GM19043 (cell line): ENCODE measurements around the gene GALNS.
"Not testable (repeated sequence)": the region's sequence is repeated elsewhere in the genome, so short reads cannot be mapped to it uniquely, and the experiment has no call there.

Experiments
- ATAC-seq: cut with Tn5 transposase; IDR thresholded peaks from one replicate; pipeline ENCODE4 v1.9.1; 2021; ENCODE audit warnings: low read depth; ENCODE audit not compliant: unreplicated experiment

GALNS gene

GRCh38 chr16:88774544-88775393 lies 82.0 kb downstream of the GALNS start:
- ATAC-seq: no peak

- no peak for ATAC-seq
Observed at GRCh38 chr16:88773812-88774291, 82.9 kb downstream of the GALNS start.

- ATAC-seq: no peak
Observed at GRCh38 chr16:88772871-88773811, 83.6 kb downstream of the GALNS start.

GRCh38 chr16:88771781-88772180 lies 85.0 kb downstream of the GALNS start:
- ATAC-seq: not testable (repeated sequence)

- ATAC-seq: no peak
Observed at GRCh38 chr16:88771294-88771772, 85.4 kb downstream of the GALNS start.

GRCh38 chr16:88770461-88771293 lies 86.1 kb downstream of the GALNS start:
- no peak for ATAC-seq

- no peak for ATAC-seq
Observed at GRCh38 chr16:88769617-88770460, 86.9 kb downstream of the GALNS start.

- ATAC-seq: no peak
Observed at GRCh38 chr16:88768071-88768783, 88.5 kb downstream of the GALNS start.

GRCh38 chr16:88767546-88768070 lies 89.1 kb downstream of the GALNS start:
- ATAC-seq: no peak

- no peak for ATAC-seq
Observed at GRCh38 chr16:88766975-88767374, 89.8 kb downstream of the GALNS start.

- no peak for ATAC-seq
Observed at GRCh38 chr16:88764913-88765349, 91.8 kb downstream of the GALNS start.

- ATAC-seq: no peak
Observed at GRCh38 chr16:88764080-88764479, 92.7 kb downstream of the GALNS start.
